AG04450 (cell line): ENCODE data around the gene ZNF398. TPM values are rescaled to one million over a fixed set of nuclear protein-coding genes. Genes with fewer than 3 reads are reported as not detected.

Experiments used
- CTCF ChIA-PET: fragments of 300-600, 350-600 bp; formaldehyde crosslinking; extraction: SDS; loops from one replicate; lab custom pipeline; 2022; ENCODE audit warnings: antibody characterized with exemption, inconsistent platforms; lab: Charles Lee
- POLR2A ChIA-PET: fragments of 350-600 bp; formaldehyde crosslinking; extraction: SDS; loops from one replicate; lab custom pipeline; 2021; ENCODE audit warnings: antibody characterized with exemption, inconsistent platforms; lab: Yijun Ruan, JAX
- DNase-seq: peaks from one replicate; pipeline ENCODE4 v3.0.0-alpha.2; 2011; ENCODE audit warnings: low read depth, low spot score
- H3K27ac ChIP-seq: one replicate; pipeline ENCODE4 v1.5.1; 2012; ENCODE audit warnings: low read depth, low read length, control low read depth
- H3K27me3 ChIP-seq: one replicate; pipeline ENCODE4 v1.6.0; 2012; ENCODE audit warnings: low read length; ENCODE audit not compliant: control insufficient read depth, insufficient read depth
- H3K4me3 ChIP-seq: 2 replicates; pipeline ENCODE4 v1.5.1; 2011; ENCODE audit warnings: mild to moderate bottlenecking, low read depth, low read length, control low read depth
- H3K9me3 ChIP-seq: 2 replicates; pipeline ENCODE4 v1.5.1; 2012; ENCODE audit warnings: low read length; ENCODE audit not compliant: control insufficient read depth, insufficient read depth
- CTCF ChIP-seq: IDR thresholded peaks from 2 replicates; pipeline ENCODE4 v1.5.1; 2011; ENCODE audit warnings: low read depth, low read length, control low read depth, inconsistent platforms
- polyA plus RNA-seq: library from polyadenylated mRNA; depleted of rRNA; stranded (reverse); fragments of >200 nt; gene quantifications from 2 replicates; pipeline ENCODE4 v1.2.3, GENCODE V29; 2011; rRNA removed
- small RNA-seq: library from RNA; depleted of rRNA; stranded (forward); fragments of <200 nt; gene quantifications from one replicate; pipeline ENCODE3, GENCODE V24; 2012; ENCODE audit warnings: low read depth; ENCODE audit not compliant: insufficient read length

ZNF398 gene
- polyA plus RNA-seq, 1 experiment = 6.6 TPM

GRCh38 chr7:149226840-149227494, 79.7 kb downstream of the ZNF398 start:
- H3K4me3 ChIP-seq = no peak overlapping the region
- no peak for TF ChIP-seq CTCF
- peaks cover 13% of the 10 kb centered on the region; the same call in 1 of the 2 replicates for H3K9me3 ChIP-seq
- POLR2A ChIA-PET = no interaction called here
- no peak overlapping the region for H3K27ac ChIP-seq
- no peaks in the 10 kb centered on the region for H3K27me3 ChIP-seq
- no peak for DNase-seq
- CTCF ChIA-PET = interaction anchor here (1.6 kb wide), 1 partner anchor 31 kb away, joined by 3 read pairs; no protein-coding TSS in a partner anchor

- ChIA-PET CTCF (interaction anchor here (0.6 to 1.2 kb wide), 5 partner anchors 19 to 102 kb away, joined by 3 read pairs; partner anchors contain the start of genes ZNF425 and ZNF783), POLR2A (interaction anchor here (1.5 kb wide), 1 partner anchor 33 kb away, joined by 4 read pairs; the partner anchor contains the start of gene ZNF282)
- Histone ChIP-seq H3K27me3 (no peaks in the 10 kb centered on the region), H3K4me3 (no peak overlapping the region), H3K9me3 (peaks cover 13% of the 10 kb centered on the region; the same call in 1 of the 2 replicates), H3K27ac (no peak overlapping the region)
- TF ChIP-seq CTCF = no peak
- no peak for DNase-seq
Measured at GRCh38 chr7:149228831-149229471, 81.7 kb downstream of the ZNF398 start.

GRCh38 chr7:149229526-149229925, 82.3 kb downstream of the ZNF398 start:
- H3K27ac ChIP-seq = no peak overlapping the region
- ChIA-PET POLR2A (interaction anchor here (1.5 kb wide), 1 partner anchor 34 kb away, joined by 4 read pairs; the partner anchor contains the start of gene ZNF282), CTCF (interaction anchor here (0.6 to 1.1 kb wide), 3 partner anchors 23 to 103 kb away, joined by 3 read pairs; partner anchors contain the start of genes ZNF425 and ZNF783)
- peaks cover 13% of the 10 kb centered on the region; the same call in 1 of the 2 replicates for H3K9me3 ChIP-seq
- no peak overlapping the region for H3K4me3 ChIP-seq
- no peak for TF ChIP-seq CTCF
- no peaks in the 10 kb centered on the region for H3K27me3 ChIP-seq
- DNase-seq = no peak

- no peak for TF ChIP-seq CTCF
- DNase-seq = no peak
- no peak overlapping the region for H3K4me3 ChIP-seq
- ChIA-PET CTCF (interaction anchor here (1.1 to 1.3 kb wide), 2 partner anchors 9 to 29 kb away, joined by 4 to 7 read pairs; no protein-coding TSS in a partner anchor), POLR2A (no interaction called here)
- no peaks in the 10 kb centered on the region; the same call in 1 of the 2 replicates for H3K9me3 ChIP-seq
- peak overlapping the region; percentile 96 for H3K27ac ChIP-seq
- no peaks in the 10 kb centered on the region for H3K27me3 ChIP-seq
Measured at GRCh38 chr7:149232362-149232761, 85.1 kb downstream of the ZNF398 start.

Small RNA genes lying within 50 kb of the gene (small RNA-seq; reads per million reads assigned to genes)
- gene AC004890.1 (not detected), gene RN7SL521P (not detected)

Other genes with a start within 250 kb of the ZNF398 start
- 215 and 227 TPM in 2 replicates for gene PDIA4, start 118.9 kb upstream of the ZNF398 start, polyA plus RNA-seq
- 2.2 TPM in 2 replicates for gene ZNF786, start 56.7 kb upstream of the ZNF398 start, polyA plus RNA-seq
- gene ZNF425, start 21.1 kb upstream of the ZNF398 start, polyA plus RNA-seq = 1.8 and 2.1 TPM in 2 replicates
- gene ZNF282, start 48.1 kb downstream of the ZNF398 start, polyA plus RNA-seq = 8.2 and 9.9 TPM in 2 replicates
- 4.1 and 4.2 TPM in 2 replicates for gene ZNF212, start 92.2 kb downstream of the ZNF398 start, polyA plus RNA-seq
- 5.2 TPM in 2 replicates for gene ZNF783, start 114.7 kb downstream of the ZNF398 start, polyA plus RNA-seq